Esophagus squamous epithelium (tissue), 4 donors: Measurements from ENCODE around the gene COQ8B.

Experiments used
- POLR2A ChIP-seq, 4 donors: fragments of 450-650 bp; IDR thresholded peaks; one replicate each; pipeline ENCODE4 v1.6.1; 2017; ENCODE audit warnings: antibody characterized with exemption in 4 of 4, mild to moderate bottlenecking in 4 of 4, moderate library complexity in 3 of 4
- TF ChIP-seq, protein P1 (sequence below), 6 experiments: fragments of 450-650 bp in 4 of 6; fragments of 200-600 bp in 2 of 6; sonication (generic) in 2 of 6; IDR thresholded peaks; one replicate each; pipeline ENCODE4 v1.5.1; 2016 to 2019; ENCODE audit warnings: antibody characterized with exemption in 6 of 6, mild to moderate bottlenecking in 4 of 6, moderate library complexity in 4 of 6

DNA sequence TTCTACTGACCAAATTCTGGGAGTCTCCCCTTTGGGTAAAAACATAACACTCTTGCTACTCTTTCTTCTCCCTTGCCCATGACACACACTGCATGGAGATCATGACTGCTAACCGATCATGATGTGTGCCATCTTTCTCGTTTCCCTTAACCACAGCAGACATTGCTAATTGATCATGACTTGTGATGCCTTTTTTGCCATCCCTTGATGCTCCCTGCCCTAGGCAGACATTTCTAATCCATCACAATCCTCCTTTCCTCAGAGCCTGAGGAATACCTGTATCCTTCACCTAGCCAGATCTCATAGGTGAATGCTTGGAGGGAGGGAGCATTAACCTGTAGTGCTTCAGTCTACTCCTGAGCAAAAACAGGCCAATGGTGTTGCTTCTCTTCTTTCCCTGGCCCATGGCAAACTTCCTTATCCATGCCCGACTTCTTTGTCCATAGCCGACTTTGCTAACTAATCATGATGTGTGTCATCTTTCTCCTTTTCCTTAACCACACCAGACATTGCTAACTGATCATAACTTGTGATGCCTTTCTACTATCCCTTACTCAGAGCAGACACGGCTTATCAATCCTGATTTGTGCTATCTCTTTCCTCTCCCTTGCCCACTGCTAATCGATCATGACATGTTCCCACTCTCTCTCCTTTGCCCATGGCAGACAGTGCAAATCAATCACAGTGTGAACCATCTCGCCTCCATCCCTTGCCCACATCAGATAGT is 44.0 kb downstream of the COQ8B start:
- TF ChIP-seq, protein P1, sequence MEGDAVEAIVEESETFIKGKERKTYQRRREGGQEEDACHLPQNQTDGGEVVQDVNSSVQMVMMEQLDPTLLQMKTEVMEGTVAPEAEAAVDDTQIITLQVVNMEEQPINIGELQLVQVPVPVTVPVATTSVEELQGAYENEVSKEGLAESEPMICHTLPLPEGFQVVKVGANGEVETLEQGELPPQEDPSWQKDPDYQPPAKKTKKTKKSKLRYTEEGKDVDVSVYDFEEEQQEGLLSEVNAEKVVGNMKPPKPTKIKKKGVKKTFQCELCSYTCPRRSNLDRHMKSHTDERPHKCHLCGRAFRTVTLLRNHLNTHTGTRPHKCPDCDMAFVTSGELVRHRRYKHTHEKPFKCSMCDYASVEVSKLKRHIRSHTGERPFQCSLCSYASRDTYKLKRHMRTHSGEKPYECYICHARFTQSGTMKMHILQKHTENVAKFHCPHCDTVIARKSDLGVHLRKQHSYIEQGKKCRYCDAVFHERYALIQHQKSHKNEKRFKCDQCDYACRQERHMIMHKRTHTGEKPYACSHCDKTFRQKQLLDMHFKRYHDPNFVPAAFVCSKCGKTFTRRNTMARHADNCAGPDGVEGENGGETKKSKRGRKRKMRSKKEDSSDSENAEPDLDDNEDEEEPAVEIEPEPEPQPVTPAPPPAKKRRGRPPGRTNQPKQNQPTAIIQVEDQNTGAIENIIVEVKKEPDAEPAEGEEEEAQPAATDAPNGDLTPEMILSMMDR (IDR thresholded peaks at IDR 0.05): no peak
- TF ChIP-seq POLR2A (IDR thresholded peaks at IDR 0.05): no peak
